NCI-H187 treated with DMSO at 0.1 percent for 48 hours (cell line): ENCODE measurements around the gene SKIL.

Source experiments
- DNase-seq: peaks from one replicate; lab custom pipeline; 2025; lab: John Stamatoyannopoulos, UW

Gene SKIL

GRCh38 chr3:170350515-170351413 lies 6.8 kb upstream of the SKIL start:
- DNase-seq: no peak

- no peak for DNase-seq
These were observed 4.6 kb upstream of the SKIL start for GRCh38 chr3:170352936-170353335.

GRCh38 chr3:170353485-170353884 lies 4.0 kb upstream of the SKIL start:
- no peak for DNase-seq

- no peak for DNase-seq
These were observed 2.8 kb upstream of the SKIL start for GRCh38 chr3:170354760-170355159.

- no peak for DNase-seq
These were observed 1.5 kb upstream of the SKIL start for GRCh38 chr3:170355738-170356595.

GRCh38 chr3:170356596-170357175 lies 829 bp upstream of the SKIL start:
- DNase-seq: no peak

GRCh38 chr3:170358042-170359010 lies 811 bp downstream of the SKIL start:
- no peak for DNase-seq

- no peak for DNase-seq
These were observed 1.7 kb downstream of the SKIL start for GRCh38 chr3:170359178-170359704.

- no peak for DNase-seq
These were observed 3.0 kb downstream of the SKIL start for GRCh38 chr3:170360466-170360865.

GRCh38 chr3:170360916-170361315 lies 3.4 kb downstream of the SKIL start:
- DNase-seq: no peak

GRCh38 chr3:170361711-170362110 lies 4.2 kb downstream of the SKIL start:
- no peak for DNase-seq

- DNase-seq: no peak
These were observed 6.0 kb downstream of the SKIL start for GRCh38 chr3:170363471-170363994.

GRCh38 chr3:170364965-170365364 lies 7.5 kb downstream of the SKIL start:
- DNase-seq: no peak

- DNase-seq: no peak
These were observed 10.3 kb downstream of the SKIL start for GRCh38 chr3:170367797-170368196.

- no peak for DNase-seq
These were observed 11.4 kb downstream of the SKIL start for GRCh38 chr3:170368921-170369320.

GRCh38 chr3:170372190-170372879 lies 14.8 kb downstream of the SKIL start:
- no peak for DNase-seq

GRCh38 chr3:170383567-170383966 lies 26.1 kb downstream of the SKIL start:
- no peak for DNase-seq

- DNase-seq: no peak
These were observed 29.0 kb downstream of the SKIL start for GRCh38 chr3:170386468-170386867.

GRCh38 chr3:170387950-170388349 lies 30.4 kb downstream of the SKIL start:
- DNase-seq: no peak

GRCh38 chr3:170391108-170391507 lies 33.6 kb downstream of the SKIL start:
- DNase-seq: no peak
